Endodermal cell (in vitro differentiated cells): Measurements from ENCODE around the gene CARNS1. TPM values are rescaled to one million over a fixed set of nuclear protein-coding genes. Genes with fewer than 3 reads are reported as not detected.
A peak's percentile ranks its signal among the peaks of the same experiment; 100 is the strongest.

Experiments used
- DNase-seq: peaks from one replicate; pipeline ENCODE4 v3.0.0-alpha.2; 2017
- H3K27ac ChIP-seq: 2 replicates; pipeline ENCODE4 v1.5.1; 2013; ENCODE audit warnings: mild to moderate bottlenecking, low read depth, low read length, moderate library complexity
- H3K27me3 ChIP-seq: 2 replicates; pipeline ENCODE4 v1.6.1; 2013; ENCODE audit warnings: mild to moderate bottlenecking, low read length, moderate library complexity; ENCODE audit not compliant: insufficient read depth, control insufficient read depth, poor library complexity, severe bottlenecking
- H3K36me3 ChIP-seq: 2 replicates; pipeline ENCODE4 v1.7.0; 2013; ENCODE audit warnings: mild to moderate bottlenecking, low read length, moderate library complexity; ENCODE audit not compliant: control insufficient read depth, insufficient read depth
- H3K4me1 ChIP-seq: one replicate; pipeline ENCODE4 v1.7.0; 2013; ENCODE audit warnings: low read length; ENCODE audit not compliant: control insufficient read depth, insufficient read depth
- H3K4me3 ChIP-seq: 2 replicates; pipeline ENCODE4 v1.5.1; 2013; ENCODE audit warnings: mild to moderate bottlenecking, low read length, moderate library complexity
- H3K9ac ChIP-seq: 2 replicates; pipeline ENCODE4 v1.6.1; 2013; ENCODE audit warnings: mild to moderate bottlenecking, low read length, moderate library complexity; ENCODE audit not compliant: poor library complexity, severe bottlenecking; ENCODE audit errors: extremely low read depth
- H3K9me3 ChIP-seq: 2 replicates; pipeline ENCODE4 v1.6.1; 2013; ENCODE audit warnings: mild to moderate bottlenecking, low read length, moderate library complexity; ENCODE audit not compliant: control insufficient read depth
- H3K27ac Mint-ChIP-seq: 2 replicates; pipeline ENCODE4 v1.8.0; 2020; ENCODE audit warnings: mixed read lengths
- H3K27me3 Mint-ChIP-seq: 2 replicates; pipeline ENCODE4 v1.8.0; 2021; ENCODE audit warnings: mild to moderate bottlenecking, mixed read lengths; ENCODE audit not compliant: insufficient read depth
- H3K36me3 Mint-ChIP-seq: 2 replicates; pipeline ENCODE4 v1.8.0; 2020; ENCODE audit warnings: low read depth, mixed read lengths
- H3K4me1 Mint-ChIP-seq: 2 replicates; pipeline ENCODE4 v1.8.0; 2020; ENCODE audit warnings: mixed read lengths
- H3K4me3 Mint-ChIP-seq: 2 replicates; pipeline ENCODE4 v1.8.0; 2020; ENCODE audit warnings: mild to moderate bottlenecking, moderate library complexity, mixed read lengths
- H3K9me3 Mint-ChIP-seq: 2 replicates; pipeline ENCODE4 v1.8.0; 2020; ENCODE audit warnings: mild to moderate bottlenecking, mixed read lengths
- CTCF ChIP-seq: fragments of 200-600 bp; sonication (generic); conservative IDR thresholded peaks from 2 replicates; pipeline ENCODE4 v1.5.0; 2021; ENCODE audit warnings: antibody characterized with exemption, mild to moderate bottlenecking
- WGBS, 2 experiments: methylation state at CpG; one replicate each; pipeline versions ENCODE4 v1.1.5 to v1.1.7; 2013; ENCODE audit warnings: missing lambda C conversion rate in 2 of 2, mixed read lengths in 1 of 2; ENCODE audit not compliant: insufficient coverage in 1 of 2, insufficient read length in 1 of 2; 5-methylcytosine and 5-hydroxymethylcytosine counted together
- total RNA-seq, 2 donors: library from RNA; stranded (reverse); fragmentation: NEBNext Ultra II Directional in 1 of 2; extraction: Animal tissue kit (Norgen Biotek cat#: 25700) in 1 of 2; gene quantifications; 2 replicates in 1 of 2; 3 replicates in 1 of 2; pipeline ENCODE4 v1.2.1, GENCODE V29; 2021

The CARNS1 gene
- total RNA-seq, 2 donors from 2014 or later, result 1.6 to 2.2 TPM

- no peak for DNase-seq
- no peaks in the 10 kb centered on the region for H3K36me3 Mint-ChIP-seq
- no peak overlapping the region for H3K27ac Mint-ChIP-seq
- Histone ChIP-seq H3K9ac (no peak overlapping the region), H3K27ac (no peak overlapping the region), H3K4me1 (peaks cover 6% of the 10 kb centered on the region), H3K27me3 (peaks cover 9% of the 10 kb centered on the region), H3K36me3 (no peaks in the 10 kb centered on the region), H3K9me3 (no peaks in the 10 kb centered on the region), H3K4me3 (no peak overlapping the region)
- no peak overlapping the region for H3K4me3 Mint-ChIP-seq
- WGBS, 2 experiments, result 93 to 97% methylated on average over 10 to 13 of the region's 13 CpGs
- H3K4me1 Mint-ChIP-seq, result peaks cover 7% of the 10 kb centered on the region
- peaks cover 55% of the 10 kb centered on the region for H3K27me3 Mint-ChIP-seq
- TF ChIP-seq CTCF, result no peak
- H3K9me3 Mint-ChIP-seq, result no peaks in the 10 kb centered on the region
Observed at GRCh38 chr11:67381244-67381972, 34.1 kb upstream of the CARNS1 start.

GRCh38 chr11:67382276-67383136, 33.0 kb upstream of the CARNS1 start:
- peak; percentile 98 for TF ChIP-seq CTCF
- H3K4me3 ChIP-seq, result no peak overlapping the region
- no peaks in the 10 kb centered on the region for H3K9me3 ChIP-seq
- DNase-seq, result peak; percentile 95
- no peak overlapping the region for H3K9ac ChIP-seq
- H3K9me3 Mint-ChIP-seq, result no peaks in the 10 kb centered on the region
- H3K27ac ChIP-seq, result no peak overlapping the region
- no peaks in the 10 kb centered on the region for H3K4me1 ChIP-seq
- H3K27me3 ChIP-seq, result peaks cover 9% of the 10 kb centered on the region
- WGBS, 2 experiments, result 47 to 50% methylated on average over 15 to 16 of the region's 16 CpGs
- no peak overlapping the region for H3K4me3 Mint-ChIP-seq
- H3K4me1 Mint-ChIP-seq, result peaks cover 10% of the 10 kb centered on the region
- H3K36me3 ChIP-seq, result no peaks in the 10 kb centered on the region
- H3K27me3 Mint-ChIP-seq, result peaks cover 44% of the 10 kb centered on the region
- no peaks in the 10 kb centered on the region for H3K36me3 Mint-ChIP-seq
- H3K27ac Mint-ChIP-seq, result no peak overlapping the region

- Histone ChIP-seq H3K4me3 (no peak overlapping the region), H3K27me3 (peaks cover 9% of the 10 kb centered on the region), H3K27ac (no peak overlapping the region), H3K9ac (no peak overlapping the region), H3K4me1 (no peaks in the 10 kb centered on the region), H3K36me3 (no peaks in the 10 kb centered on the region), H3K9me3 (no peaks in the 10 kb centered on the region)
- H3K27ac Mint-ChIP-seq, result no peak overlapping the region
- H3K9me3 Mint-ChIP-seq, result no peaks in the 10 kb centered on the region
- 89 to 100% methylated on average over 3 of the region's 3 CpGs for WGBS, 2 experiments
- peaks cover 30% of the 10 kb centered on the region for H3K27me3 Mint-ChIP-seq
- no peak overlapping the region for H3K4me3 Mint-ChIP-seq
- TF ChIP-seq CTCF, result no peak
- H3K4me1 Mint-ChIP-seq, result peaks cover 20% of the 10 kb centered on the region
- DNase-seq, result no peak
- H3K36me3 Mint-ChIP-seq, result no peaks in the 10 kb centered on the region
Observed at GRCh38 chr11:67384851-67385366, 30.6 kb upstream of the CARNS1 start.
